Ishikawa (cell line): ENCODE data around the gene WWOX.

ENCODE experiments used
- CEBPB ChIP-seq: IDR thresholded peaks from 2 replicates; pipeline ENCODE4 v1.6.1; 2012
- CREB1 ChIP-seq: IDR thresholded peaks from 2 replicates; pipeline ENCODE4 v1.6.1; 2012; ENCODE audit warnings: low read depth
- EGR1 ChIP-seq: IDR thresholded peaks from 2 replicates; pipeline ENCODE4 v1.6.1; 2012
- EP300 ChIP-seq: IDR thresholded peaks from 2 replicates; pipeline ENCODE4 v1.6.1; 2012; ENCODE audit warnings: borderline replicate concordance
- FOXM1 ChIP-seq: IDR thresholded peaks from 2 replicates; pipeline ENCODE4 v1.6.1; 2012; ENCODE audit warnings: low read depth, borderline replicate concordance
- MAX ChIP-seq: IDR thresholded peaks from 2 replicates; pipeline ENCODE4 v1.6.1; 2012
- NFIC ChIP-seq: IDR thresholded peaks from 2 replicates; pipeline ENCODE4 v1.6.1; 2012
- RAD21 ChIP-seq: IDR thresholded peaks from 2 replicates; pipeline ENCODE4 v1.6.1; 2012; ENCODE audit warnings: low read depth
- REST ChIP-seq: IDR thresholded peaks from 2 replicates; pipeline ENCODE4 v1.6.1; 2012; ENCODE audit warnings: low read depth, mild to moderate bottlenecking
- TAF1 ChIP-seq: IDR thresholded peaks from 2 replicates; pipeline ENCODE4 v1.6.1; 2012; ENCODE audit warnings: low read depth, mild to moderate bottlenecking
- TCF12 ChIP-seq: IDR thresholded peaks from 2 replicates; pipeline ENCODE4 v1.6.1; 2012; ENCODE audit warnings: low read depth
- TEAD4 ChIP-seq: IDR thresholded peaks from 2 replicates; pipeline ENCODE4 v1.6.1; 2012
- USF1 ChIP-seq: IDR thresholded peaks from 2 replicates; pipeline ENCODE4 v1.6.1; 2012
- YY1 ChIP-seq: IDR thresholded peaks from 2 replicates; pipeline ENCODE4 v1.6.1; 2012; ENCODE audit warnings: low read depth
- ZBTB7A ChIP-seq: IDR thresholded peaks from 2 replicates; pipeline ENCODE4 v1.6.1; 2012; ENCODE audit warnings: low read depth

The WWOX gene

DNA sequence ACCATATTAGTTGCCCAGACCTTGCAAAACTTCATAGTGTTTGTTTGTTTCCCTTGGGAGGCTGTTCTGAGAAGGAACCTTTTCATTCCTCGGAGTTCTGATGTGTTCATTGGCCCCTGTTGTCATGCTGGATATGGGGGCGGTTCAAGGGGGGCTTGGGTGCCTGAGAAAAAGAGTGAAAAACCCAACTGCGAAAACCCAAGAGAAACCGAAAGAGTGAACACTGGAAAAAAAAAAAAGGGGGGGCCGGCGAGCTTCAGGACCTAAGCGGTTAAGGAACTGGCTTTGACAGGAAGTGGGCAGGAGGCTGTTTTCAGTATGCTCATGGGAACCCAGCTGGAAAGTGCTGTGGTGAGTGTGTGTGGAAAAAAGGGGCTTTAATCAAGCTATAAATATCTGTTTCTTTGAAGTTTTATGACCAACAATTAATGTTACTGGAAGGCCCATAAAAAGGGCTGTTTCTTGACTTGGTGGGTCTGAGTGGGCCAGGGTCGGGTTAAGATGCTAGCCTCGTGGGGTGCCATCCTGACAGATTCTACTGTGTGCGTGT lies 990.4 kb downstream of the WWOX start:
- TF ChIP-seq YY1 (no peak), EP300 (no peak), TAF1 (no peak), NFIC (no peak), TCF12 (no peak), RAD21 (no peak), FOXM1 (no peak), CEBPB (no peak), USF1 (no peak), ZBTB7A (no peak), MAX (no peak)

- TF ChIP-seq MAX = no peak
- no peak for TF ChIP-seq CREB1
- TF ChIP-seq FOXM1 = no peak
- TF ChIP-seq EGR1 = no peak
- no peak for TF ChIP-seq NFIC
- no peak for TF ChIP-seq YY1
Measured at GRCh38 chr16:79090966-79091365, 991.5 kb downstream of the WWOX start.

DNA sequence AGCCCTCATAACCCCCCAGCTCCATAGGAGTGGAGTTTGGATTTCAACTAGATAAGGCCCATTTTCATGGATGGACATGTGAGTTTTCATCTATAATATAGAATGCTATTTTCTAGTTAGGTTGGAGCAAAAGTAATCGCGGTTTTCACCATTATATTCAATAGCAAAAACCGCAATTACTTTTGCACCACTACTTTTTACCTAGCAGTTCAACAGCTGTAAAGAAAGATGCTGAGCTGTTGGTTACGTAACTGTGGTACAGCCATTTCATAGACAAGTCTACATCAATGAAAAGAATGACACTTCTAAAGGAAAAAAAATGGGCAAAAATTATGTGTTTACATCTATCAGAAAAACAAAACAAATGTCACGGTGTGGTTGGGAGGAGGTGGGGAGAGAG lies 993.4 kb downstream of the WWOX start:
- TF ChIP-seq NFIC = no peak
- no peak for TF ChIP-seq USF1
- TF ChIP-seq TEAD4 = no peak
- TF ChIP-seq EGR1 = no peak
- no peak for TF ChIP-seq CEBPB
- no peak for TF ChIP-seq TAF1
- TF ChIP-seq YY1 = no peak
- no peak for TF ChIP-seq CREB1
- no peak for TF ChIP-seq RAD21
- TF ChIP-seq REST = no peak

- TF ChIP-seq ZBTB7A (no peak), EGR1 (no peak), CEBPB (no peak), TEAD4 (no peak), YY1 (no peak), MAX (no peak), RAD21 (no peak), CREB1 (no peak), FOXM1 (no peak), NFIC (no peak), USF1 (no peak), TCF12 (no peak), EP300 (no peak)
Measured at GRCh38 chr16:79093554-79093967, 994.1 kb downstream of the WWOX start.

DNA sequence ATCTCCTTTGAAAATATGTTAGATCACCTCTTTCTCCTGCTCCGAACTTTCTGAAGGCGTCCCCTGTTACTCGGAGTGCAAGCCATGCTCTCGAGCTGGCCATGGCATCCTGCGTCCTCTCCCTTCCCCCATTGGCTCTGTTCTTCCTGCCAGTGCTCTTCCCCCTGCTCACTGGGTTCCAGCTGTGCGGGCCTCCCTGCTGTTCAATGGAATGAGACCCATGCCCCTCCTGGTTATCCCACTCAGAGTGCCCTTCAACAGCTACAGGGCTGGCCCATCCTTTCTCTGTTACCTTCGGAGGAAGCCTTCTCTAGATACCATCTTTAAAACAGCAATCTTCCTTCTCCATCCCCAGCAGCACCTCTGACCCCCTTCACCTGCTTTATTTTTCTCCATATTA lies 996.8 kb downstream of the WWOX start:
- no peak for TF ChIP-seq YY1
- TF ChIP-seq MAX = no peak
- no peak for TF ChIP-seq FOXM1
- no peak for TF ChIP-seq TCF12

- no peak for TF ChIP-seq CREB1
- no peak for TF ChIP-seq CEBPB
- TF ChIP-seq TAF1 = no peak
- TF ChIP-seq EGR1 = no peak
- no peak for TF ChIP-seq YY1
- TF ChIP-seq EP300 = no peak
- no peak for TF ChIP-seq REST
- TF ChIP-seq NFIC = no peak
- TF ChIP-seq USF1 = no peak
- no peak for TF ChIP-seq RAD21
- TF ChIP-seq ZBTB7A = no peak
- no peak for TF ChIP-seq TCF12
- no peak for TF ChIP-seq FOXM1
- no peak for TF ChIP-seq MAX
- TF ChIP-seq TEAD4 = no peak
Measured at GRCh38 chr16:79097166-79097565, 997.7 kb downstream of the WWOX start.
